Urothelium cell line (cell line): ENCODE data around the gene CFHR4.
"Not testable (repeated sequence)": the region's sequence is repeated elsewhere in the genome, so short reads cannot be mapped to it uniquely, and the experiment has no call there.

Experiments
- DNase-seq: peaks from one replicate; pipeline ENCODE4 v3.0.0; 2011; ENCODE audit warnings: low spot score, mixed read lengths
- FAIRE-seq: peaks from 2 replicates; lab custom pipeline; 2011; peaks lifted over from hg19 to GRCh38; lab: Jason Lieb, UNC

CFHR4 gene

GRCh38 chr1:196933531-196934189 lies 45.8 kb downstream of the CFHR4 start:
- FAIRE-seq, result no peak
- peak; percentile 40 for DNase-seq

GRCh38 chr1:196941474-196941873 lies 53.6 kb downstream of the CFHR4 start:
- FAIRE-seq, DNase-seq: not testable (repeated sequence)

GRCh38 chr1:196943568-196943967 lies 55.7 kb downstream of the CFHR4 start, which contains the start of gene CFHR2:
TSS of gene CFHR2 (plus strand) at chr1:196943738. CDS start at chr1:196943881, 143 bp downstream.
- not testable (repeated sequence) for FAIRE-seq, DNase-seq

- DNase-seq, result no peak
- FAIRE-seq, result no peak
Observed at GRCh38 chr1:196951711-196952394, 64.0 kb downstream of the CFHR4 start.

GRCh38 chr1:196954778-196955177 lies 66.9 kb downstream of the CFHR4 start:
- DNase-seq, result no peak

GRCh38 chr1:196955926-196956325 lies 68.1 kb downstream of the CFHR4 start:
- DNase-seq, result no peak
- no peak for FAIRE-seq

More at GRCh38 chr1:196954778-196955177, 66.9 kb downstream of the CFHR4 start:
- no peak for FAIRE-seq

- DNase-seq (no peak), FAIRE-seq (no peak)
Observed at GRCh38 chr1:196960854-196961253, 73.0 kb downstream of the CFHR4 start.
